ENCODE results near the gene PYGB. TPM values are rescaled to one million over a fixed set of nuclear protein-coding genes. Genes with fewer than 3 reads are reported as not detected.

The PYGB gene
- total RNA-seq, 1 experiment from 2014 or later, result 188 TPM

DNA sequence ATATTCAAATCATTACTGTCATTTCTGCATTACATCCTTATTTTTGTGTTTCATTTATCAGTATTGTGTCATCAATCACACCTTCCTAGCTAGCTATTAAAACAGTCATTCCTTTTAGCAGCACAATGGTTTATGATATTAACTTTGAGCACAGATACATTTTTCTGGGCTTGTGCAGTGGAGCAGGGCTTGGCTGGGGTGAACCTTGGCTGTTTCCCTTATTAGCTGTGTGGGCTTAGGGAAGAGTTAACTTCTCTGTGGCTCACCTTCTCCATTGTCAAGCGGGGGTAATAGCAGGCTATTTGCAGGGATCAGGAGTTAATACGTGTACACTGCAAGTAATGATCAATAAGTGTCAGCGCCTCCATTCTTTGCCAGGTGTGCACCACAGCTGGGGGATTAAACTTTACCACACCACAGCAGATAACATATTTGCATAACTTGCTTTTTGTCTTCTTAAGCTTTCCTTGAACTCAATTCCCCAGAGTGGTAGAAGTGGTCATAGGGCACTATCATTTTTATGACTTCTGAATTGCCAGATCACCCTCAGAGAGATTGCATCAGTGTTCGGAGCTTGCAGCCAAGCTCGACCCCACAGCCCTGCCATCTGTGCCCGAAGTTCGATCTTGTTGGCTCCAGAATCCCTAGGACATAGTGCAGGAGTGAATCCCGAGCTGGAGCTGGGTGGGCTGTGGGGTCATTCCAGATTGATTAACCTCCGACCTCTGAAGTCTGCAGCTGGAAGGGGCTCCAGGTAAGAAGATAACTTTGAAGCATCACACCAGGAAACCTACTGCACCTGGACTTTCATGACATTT, 1.5 kb upstream of the PYGB start:
- H3K4me2 ChIP-seq (ENCODE audit: low read depth, low read length, poor library complexity, severe bottlenecking), result peak overlapping the region; percentile 93
- DNase-seq, result peak; percentile 96
- H4K20me1 ChIP-seq (ENCODE audit: insufficient read depth, low read depth, low read length), result peaks cover 29% of the 10 kb centered on the region
- no peak overlapping the region for H2AFZ ChIP-seq (ENCODE audit: low read length)
- H3K79me2 ChIP-seq (ENCODE audit: low read length), result peaks cover 34% of the 10 kb centered on the region
- no peaks in the 10 kb centered on the region for H3K27me3 ChIP-seq (ENCODE audit: low read length)
- H3K9me2 ChIP-seq (replicated peaks; ENCODE audit: insufficient read depth, low read length), result no peaks in the 10 kb centered on the region
- peak overlapping the region; percentile 98 for H3K4me3 ChIP-seq (ENCODE audit: low read length)
- H3K4me1 ChIP-seq (ENCODE audit: low read length), result peaks cover 87% of the 10 kb centered on the region
- no peaks in the 10 kb centered on the region for H3K9me3 ChIP-seq (ENCODE audit: low read length)
- H3K9ac ChIP-seq (ENCODE audit: low read length), result peak overlapping the region; percentile 98
- H3K36me3 ChIP-seq (ENCODE audit: insufficient read depth, low read length), result peaks cover 15% of the 10 kb centered on the region
- H3K27ac ChIP-seq (ENCODE audit: low read length), result peak overlapping the region; percentile 98

DNA sequence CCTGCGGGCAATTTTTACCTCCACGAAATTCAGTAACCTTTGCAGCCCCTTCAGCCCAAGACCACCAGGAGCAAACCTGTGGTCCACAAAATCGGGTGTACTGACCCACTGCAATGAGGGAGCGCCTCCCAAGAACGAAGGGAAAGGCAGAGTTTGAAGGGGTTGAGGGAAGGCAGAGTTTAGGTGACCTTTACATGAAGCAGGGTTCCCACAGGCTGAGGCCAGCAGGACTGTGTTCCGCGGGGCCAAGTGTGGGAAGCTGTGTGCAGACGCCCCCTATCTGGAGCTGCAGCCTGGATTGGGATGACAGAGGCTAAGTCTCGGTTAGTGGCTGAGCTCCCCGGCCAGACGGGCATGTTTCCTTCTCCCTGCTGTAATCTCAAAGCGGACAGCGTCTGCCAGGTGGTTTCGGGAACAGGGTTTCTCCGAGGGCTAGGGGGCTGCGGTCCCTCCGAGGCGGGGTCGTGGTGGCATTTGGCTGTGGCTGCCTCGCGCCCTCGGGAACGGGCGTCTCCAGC, 826 bp upstream of the PYGB start:
- Histone ChIP-seq H3K4me3 (ENCODE audit: low read length) (peak overlapping the region; percentile 98), H3K9me3 (ENCODE audit: low read length) (no peaks in the 10 kb centered on the region), H3K4me2 (ENCODE audit: low read depth, low read length, poor library complexity, severe bottlenecking) (peak overlapping the region; percentile 93), H3K4me1 (ENCODE audit: low read length) (peaks cover 87% of the 10 kb centered on the region), H3K79me2 (ENCODE audit: low read length) (peaks cover 41% of the 10 kb centered on the region), H2AFZ (ENCODE audit: low read length) (no peak overlapping the region), H3K9me2 (replicated peaks; ENCODE audit: insufficient read depth, low read length) (no peaks in the 10 kb centered on the region), H3K27ac (ENCODE audit: low read length) (peak overlapping the region; percentile 98), H3K27me3 (ENCODE audit: low read length) (no peaks in the 10 kb centered on the region), H3K9ac (ENCODE audit: low read length) (peak overlapping the region; percentile 98), H4K20me1 (ENCODE audit: insufficient read depth, low read depth, low read length) (peaks cover 35% of the 10 kb centered on the region), H3K36me3 (ENCODE audit: insufficient read depth, low read length) (peaks cover 21% of the 10 kb centered on the region)
- peak; percentile 73 for DNase-seq

DNA sequence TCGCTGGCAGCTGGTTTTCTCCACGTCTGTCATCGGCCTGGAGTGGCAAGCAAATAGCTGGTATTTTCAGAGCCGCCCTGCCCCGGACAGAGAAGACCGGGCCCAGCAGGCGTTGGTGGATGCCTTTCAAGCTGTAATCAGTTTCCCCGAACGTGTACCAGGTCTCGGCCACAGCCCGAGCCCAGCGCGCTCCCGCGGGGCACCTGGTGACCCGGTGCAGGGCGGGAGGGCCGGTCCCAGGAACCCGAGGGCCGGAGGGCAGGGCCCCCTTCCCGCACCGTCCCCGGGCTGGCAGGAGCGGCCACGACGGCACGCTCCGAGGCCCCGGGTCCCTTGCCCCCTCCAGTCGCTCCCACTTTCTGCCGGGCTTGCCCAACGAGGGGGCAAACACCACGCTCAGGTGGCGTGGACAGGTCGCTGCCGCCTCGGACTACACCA, 348 bp upstream of the PYGB start:
- no peak for DNase-seq

DNA sequence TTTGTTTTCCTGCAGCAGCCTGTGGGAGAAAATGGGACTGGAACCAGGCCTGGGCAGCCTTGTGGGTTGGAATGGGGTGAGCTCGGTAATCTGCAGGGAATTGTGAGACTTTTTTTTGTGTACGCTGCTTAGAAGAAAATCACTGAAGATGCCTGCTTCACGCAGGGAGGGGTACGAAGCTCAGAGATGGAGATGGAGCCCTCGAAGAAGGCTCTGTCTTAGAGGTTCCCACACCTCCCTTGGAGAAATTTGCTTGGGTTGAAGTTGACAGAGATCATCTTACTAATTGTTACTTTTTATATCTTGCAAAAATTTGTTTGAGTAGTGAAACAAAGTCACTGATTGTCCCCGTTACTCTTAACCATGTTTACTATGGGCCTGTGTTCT, 894 bp downstream of the PYGB start:
- peak; percentile 57 for DNase-seq
- H3K9me2 ChIP-seq (replicated peaks; ENCODE audit: insufficient read depth, low read length), result no peaks in the 10 kb centered on the region
- peaks cover 85% of the 10 kb centered on the region for H3K4me1 ChIP-seq (ENCODE audit: low read length)
- H3K36me3 ChIP-seq (ENCODE audit: insufficient read depth, low read length), result peaks cover 30% of the 10 kb centered on the region
- H3K27me3 ChIP-seq (ENCODE audit: low read length), result no peaks in the 10 kb centered on the region
- H3K4me2 ChIP-seq (ENCODE audit: low read depth, low read length, poor library complexity, severe bottlenecking), result peak overlapping the region; percentile 80
- peaks cover 47% of the 10 kb centered on the region for H4K20me1 ChIP-seq (ENCODE audit: insufficient read depth, low read depth, low read length)
- H3K9me3 ChIP-seq (ENCODE audit: low read length), result no peaks in the 10 kb centered on the region
- H3K9ac ChIP-seq (ENCODE audit: low read length), result peak overlapping the region; percentile 98
- H2AFZ ChIP-seq (ENCODE audit: low read length), result no peak overlapping the region
- peak overlapping the region; percentile 98 for H3K4me3 ChIP-seq (ENCODE audit: low read length)
- peaks cover 57% of the 10 kb centered on the region for H3K79me2 ChIP-seq (ENCODE audit: low read length)
- H3K27ac ChIP-seq (ENCODE audit: low read length), result peak overlapping the region; percentile 98

More for the DNA sequence above, 348 bp upstream of the PYGB start:
- H2AFZ ChIP-seq (ENCODE audit: low read length), result no peak overlapping the region
- H4K20me1 ChIP-seq (ENCODE audit: insufficient read depth, low read depth, low read length), result peaks cover 39% of the 10 kb centered on the region
- no peaks in the 10 kb centered on the region for H3K9me3 ChIP-seq (ENCODE audit: low read length)
- peak overlapping the region; percentile 98 for H3K9ac ChIP-seq (ENCODE audit: low read length)
- H3K36me3 ChIP-seq (ENCODE audit: insufficient read depth, low read length), result peaks cover 22% of the 10 kb centered on the region
- H3K79me2 ChIP-seq (ENCODE audit: low read length), result peaks cover 46% of the 10 kb centered on the region
- peak overlapping the region; percentile 98 for H3K4me3 ChIP-seq (ENCODE audit: low read length)
- H3K27ac ChIP-seq (ENCODE audit: low read length), result peak overlapping the region; percentile 98
- peaks cover 87% of the 10 kb centered on the region for H3K4me1 ChIP-seq (ENCODE audit: low read length)
- no peaks in the 10 kb centered on the region for H3K27me3 ChIP-seq (ENCODE audit: low read length)
- H3K9me2 ChIP-seq (replicated peaks; ENCODE audit: insufficient read depth, low read length), result no peaks in the 10 kb centered on the region
- peak overlapping the region; percentile 93 for H3K4me2 ChIP-seq (ENCODE audit: low read depth, low read length, poor library complexity, severe bottlenecking)

DNA sequence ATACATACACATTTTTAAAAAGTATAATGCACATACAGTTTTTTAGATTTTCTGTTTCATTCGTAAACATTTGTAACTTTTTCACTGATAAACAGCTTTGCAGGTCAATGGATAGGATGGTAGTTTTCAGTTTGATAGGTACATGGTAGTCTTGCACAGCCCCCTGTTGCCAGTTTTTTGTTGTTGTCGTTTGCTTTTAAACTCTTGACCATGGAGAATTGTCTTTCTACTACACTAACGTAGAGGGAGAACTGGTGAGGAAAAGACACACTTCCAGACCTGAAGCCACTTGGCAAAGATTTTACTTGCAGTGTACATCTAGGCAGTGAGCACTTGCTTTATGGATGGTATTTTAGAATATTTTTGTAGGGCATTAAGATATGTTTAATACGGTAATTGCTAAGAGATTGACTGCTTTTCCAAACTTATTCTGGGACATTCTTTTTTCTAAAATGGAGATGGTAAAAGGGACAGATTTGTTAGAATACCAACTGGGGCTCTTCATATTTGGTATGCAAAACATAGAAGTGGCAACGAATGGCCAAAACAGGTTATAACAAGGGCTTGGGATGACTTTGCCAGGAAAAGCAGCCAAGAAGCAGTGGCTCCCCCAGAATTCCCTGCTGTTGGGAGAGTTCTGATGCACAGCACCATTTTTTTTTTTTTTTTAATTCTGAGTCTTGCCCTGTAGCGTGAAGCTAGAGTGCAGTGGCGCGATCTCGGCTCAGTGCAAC, 1.5 kb downstream of the PYGB start:
- Histone ChIP-seq H3K4me3 (ENCODE audit: low read length) (peak overlapping the region; percentile 98), H2AFZ (ENCODE audit: low read length) (no peak overlapping the region), H3K4me2 (ENCODE audit: low read depth, low read length, poor library complexity, severe bottlenecking) (peak overlapping the region; percentile 80), H3K27me3 (ENCODE audit: low read length) (no peaks in the 10 kb centered on the region), H3K9me3 (ENCODE audit: low read length) (no peaks in the 10 kb centered on the region), H3K9ac (ENCODE audit: low read length) (peak overlapping the region; percentile 98), H4K20me1 (ENCODE audit: insufficient read depth, low read depth, low read length) (peaks cover 48% of the 10 kb centered on the region), H3K27ac (ENCODE audit: low read length) (peak overlapping the region; percentile 98), H3K4me1 (ENCODE audit: low read length) (peaks cover 81% of the 10 kb centered on the region), H3K79me2 (ENCODE audit: low read length) (peaks cover 63% of the 10 kb centered on the region), H3K9me2 (replicated peaks; ENCODE audit: insufficient read depth, low read length) (no peaks in the 10 kb centered on the region), H3K36me3 (ENCODE audit: insufficient read depth, low read length) (peaks cover 31% of the 10 kb centered on the region)
- DNase-seq, result no peak

DNA sequence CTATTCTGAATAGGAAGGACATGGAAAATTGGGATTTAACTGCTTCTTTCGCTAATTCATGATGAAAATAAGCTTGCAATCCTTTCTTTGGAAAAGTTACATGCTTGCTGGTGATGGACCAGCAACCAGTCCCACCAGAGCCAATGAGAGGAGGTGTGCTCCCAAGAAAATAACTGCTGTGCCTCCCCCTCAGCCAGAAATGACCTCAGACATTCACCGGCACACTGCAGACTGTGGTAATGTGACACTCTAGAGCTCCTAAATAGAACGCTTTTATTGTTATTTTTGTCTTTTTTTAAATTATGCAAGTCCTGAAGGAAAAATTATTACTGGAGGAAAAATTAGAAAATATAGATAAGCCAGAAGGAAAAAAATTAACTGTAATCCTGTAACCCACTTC, 2.6 kb downstream of the PYGB start:
- Histone ChIP-seq H3K9me2 (replicated peaks; ENCODE audit: insufficient read depth, low read length) (no peaks in the 10 kb centered on the region), H3K4me3 (ENCODE audit: low read length) (peak overlapping the region; percentile 98), H3K9me3 (ENCODE audit: low read length) (no peaks in the 10 kb centered on the region), H3K79me2 (ENCODE audit: low read length) (peaks cover 74% of the 10 kb centered on the region), H3K9ac (ENCODE audit: low read length) (peak overlapping the region; percentile 23), H2AFZ (ENCODE audit: low read length) (no peak overlapping the region), H3K4me2 (ENCODE audit: low read depth, low read length, poor library complexity, severe bottlenecking) (peak overlapping the region; percentile 80), H3K27me3 (ENCODE audit: low read length) (no peaks in the 10 kb centered on the region), H3K36me3 (ENCODE audit: insufficient read depth, low read length) (peaks cover 41% of the 10 kb centered on the region), H3K4me1 (ENCODE audit: low read length) (peaks cover 76% of the 10 kb centered on the region), H3K27ac (ENCODE audit: low read length) (peak overlapping the region; percentile 98), H4K20me1 (ENCODE audit: insufficient read depth, low read depth, low read length) (peaks cover 59% of the 10 kb centered on the region)
- no peak for DNase-seq

DNA sequence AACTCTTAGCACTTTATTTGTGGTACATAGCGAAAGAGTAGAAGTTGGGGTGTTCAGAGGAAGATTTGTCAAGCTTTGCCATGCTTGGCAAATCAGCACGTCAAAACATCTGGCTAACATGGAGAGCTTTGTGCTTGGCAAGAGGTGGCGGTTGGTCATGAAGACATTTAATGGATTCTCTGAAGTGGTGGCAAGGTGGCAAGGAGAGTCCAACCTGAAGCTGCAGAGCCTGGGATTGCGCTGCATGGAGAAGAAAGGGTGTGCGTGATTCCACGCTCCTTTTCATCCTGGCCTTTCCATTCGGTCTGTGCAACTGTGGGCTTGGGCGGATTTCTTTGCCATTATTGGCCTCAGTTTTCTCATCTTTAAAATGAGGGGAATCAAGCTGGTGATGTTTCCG, 3.1 kb downstream of the PYGB start:
- Histone ChIP-seq H3K4me3 (ENCODE audit: low read length) (peak overlapping the region; percentile 24; the same call in 1 of the 2 replicates), H3K9ac (ENCODE audit: low read length) (peak overlapping the region; percentile 3; the same call in 1 of the 2 replicates), H3K36me3 (ENCODE audit: insufficient read depth, low read length) (peaks cover 42% of the 10 kb centered on the region), H3K4me2 (ENCODE audit: low read depth, low read length, poor library complexity, severe bottlenecking) (peak overlapping the region; percentile 80), H3K4me1 (ENCODE audit: low read length) (peaks cover 71% of the 10 kb centered on the region), H3K9me2 (replicated peaks; ENCODE audit: insufficient read depth, low read length) (no peaks in the 10 kb centered on the region), H3K9me3 (ENCODE audit: low read length) (no peaks in the 10 kb centered on the region), H3K27me3 (ENCODE audit: low read length) (no peaks in the 10 kb centered on the region), H2AFZ (ENCODE audit: low read length) (no peak overlapping the region), H4K20me1 (ENCODE audit: insufficient read depth, low read depth, low read length) (peaks cover 62% of the 10 kb centered on the region), H3K79me2 (ENCODE audit: low read length) (peaks cover 78% of the 10 kb centered on the region), H3K27ac (ENCODE audit: low read length) (peak overlapping the region; percentile 98; the same call in 1 of the 2 replicates)
- DNase-seq, result no peak

- DNase-seq, result no peak
- H3K27me3 ChIP-seq (ENCODE audit: low read length), result no peaks in the 10 kb centered on the region
- H3K9me2 ChIP-seq (replicated peaks; ENCODE audit: insufficient read depth, low read length), result no peaks in the 10 kb centered on the region
- H3K4me1 ChIP-seq (ENCODE audit: low read length), result peaks cover 66% of the 10 kb centered on the region
- H2AFZ ChIP-seq (ENCODE audit: low read length), result no peak overlapping the region
- peaks cover 47% of the 10 kb centered on the region for H3K36me3 ChIP-seq (ENCODE audit: insufficient read depth, low read length)
- H4K20me1 ChIP-seq (ENCODE audit: insufficient read depth, low read depth, low read length), result peaks cover 67% of the 10 kb centered on the region
- H3K79me2 ChIP-seq (ENCODE audit: low read length), result peaks cover 84% of the 10 kb centered on the region
- peak overlapping the region; percentile 98; the same call in 1 of the 2 replicates for H3K27ac ChIP-seq (ENCODE audit: low read length)
- peak overlapping the region; percentile 80 for H3K4me2 ChIP-seq (ENCODE audit: low read depth, low read length, poor library complexity, severe bottlenecking)
- H3K9ac ChIP-seq (ENCODE audit: low read length), result peak overlapping the region; percentile 3; the same call in 1 of the 2 replicates
- peak overlapping the region; percentile 24; the same call in 1 of the 2 replicates for H3K4me3 ChIP-seq (ENCODE audit: low read length)
- H3K9me3 ChIP-seq (ENCODE audit: low read length), result no peaks in the 10 kb centered on the region
Observed at GRCh38 chr20:25251558-25251957, 3.7 kb downstream of the PYGB start.
